Kidney (tissue), 14 donors: Measurements from ENCODE around the gene GPATCH4. TPM values are rescaled to one million over a fixed set of nuclear protein-coding genes. Genes with fewer than 3 reads are reported as not detected.

ENCODE experiments used
- DNase-seq, 5 donors: peaks; one replicate each; pipeline ENCODE4 v3.0.0-alpha.2; 2013 to 2020
- FAIRE-seq: peaks from 2 replicates; lab custom pipeline; 2012; peaks lifted over from hg19 to GRCh38; lab: Jason Lieb, UNC
- H3K27ac ChIP-seq, 2 donors: one replicate each; pipeline ENCODE4 v1.7.0; 2013; ENCODE audit warnings: low read depth in 2 of 2, low read length in 2 of 2, inconsistent platforms in 1 of 2
- H3K27me3 ChIP-seq: one replicate; pipeline ENCODE4 v1.7.1; 2013; ENCODE audit warnings: low read length, inconsistent platforms; ENCODE audit not compliant: control insufficient read depth, insufficient read depth
- H3K36me3 ChIP-seq, 3 donors: one replicate each; pipeline versions ENCODE4 v1.7.0 to v1.7.1; 2013; ENCODE audit warnings: low read length in 3 of 3, control low read depth in 1 of 3, inconsistent platforms in 1 of 3; ENCODE audit not compliant: insufficient read depth in 3 of 3, control insufficient read depth in 2 of 3
- H3K4me1 ChIP-seq, 3 donors: one replicate each; pipeline versions ENCODE4 v1.7.0 to v1.7.1; 2013; ENCODE audit warnings: low read length in 3 of 3, inconsistent platforms in 1 of 3, low read depth in 1 of 3; ENCODE audit not compliant: control insufficient read depth in 2 of 3, insufficient read depth in 2 of 3
- H3K4me3 ChIP-seq, 3 donors: one replicate each; pipeline versions ENCODE4 v1.7.0 to v1.8.1; 2013; ENCODE audit warnings: low read length in 3 of 3, control low read depth in 1 of 3, inconsistent platforms in 1 of 3
- H3K9ac ChIP-seq, 3 donors: one replicate each; pipeline versions ENCODE4 v1.7.0 to v1.7.1; 2013; ENCODE audit warnings: low read length in 3 of 3, control low read depth in 1 of 3, inconsistent platforms in 1 of 3
- H3K9me3 ChIP-seq, 3 donors: one replicate each; pipeline versions ENCODE4 v1.7.0 to v1.7.1; 2013; ENCODE audit warnings: low read length in 3 of 3, control low read depth in 1 of 3, inconsistent platforms in 1 of 3; ENCODE audit not compliant: control insufficient read depth in 2 of 3, insufficient read depth in 1 of 3
- intact Hi-C: fragments of 100-400 bp; cut with DNase I; formaldehyde crosslinking; loops from one replicate; pipeline ENCODE4 v1.11.1; 2022
- polyA plus RNA-seq: library from polyadenylated mRNA; stranded (reverse); fragments of 350-450 nt; fragmentation: Illumina TruSeq; extraction: RNeasy Lipid Tissue Mini Kit (QIAGEN cat#74804); gene quantifications from one replicate; pipeline ENCODE4 v1.2.3, GENCODE V29; 2014; ENCODE audit warnings: low read depth, low replicate concordance; ENCODE audit not compliant: insufficient read depth
- total RNA-seq: library from RNA; stranded (reverse); fragmentation: NEBNext Ultra II Directional; extraction: Animal tissue kit (Norgen Biotek cat#: 25700); gene quantifications from one replicate; pipeline ENCODE4 v1.2.1, GENCODE V29; 2021
- TF ChIP-seq, protein P1 (sequence below): IDR thresholded peaks from 3 replicates; pipeline ENCODE4 v1.5.1; 2012; ENCODE audit warnings: mild to moderate bottlenecking, moderate library complexity, borderline replicate concordance; ENCODE audit not compliant: insufficient read depth; ENCODE audit errors: extremely low read depth
- donor health status: control.
- donor health status: control.
- donor health status: control.
- donor health status: control.
- donor health status: control.
- donor health status: DM: yes; HTN: yes; CAD: no.
- donor health status: Normal renal cell carcinoma (clear cell type).

The GPATCH4 gene
- total and polyA plus RNA-seq, 2 donors from 2014 or later: 24.0 to 26.2 TPM

DNA sequence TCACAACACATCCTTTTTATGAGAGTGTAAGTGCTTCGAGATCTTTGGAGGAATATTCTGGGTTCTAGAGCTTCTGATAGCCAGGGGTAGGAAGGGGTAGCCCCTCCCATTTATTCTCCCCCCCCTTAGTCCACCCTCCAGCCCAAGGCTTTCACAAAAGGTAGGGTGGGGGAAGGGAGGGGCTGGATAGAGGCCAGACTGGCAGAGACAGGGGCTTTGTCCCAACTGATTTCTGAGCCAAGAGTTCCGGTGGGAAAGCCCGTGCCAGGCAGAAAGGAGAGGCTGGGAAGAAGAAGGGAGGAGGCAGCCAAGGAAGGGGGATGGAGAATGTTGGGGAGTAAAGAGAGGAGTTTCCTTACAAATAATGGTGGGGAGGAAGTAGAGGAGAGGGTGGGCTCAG is 43.8 kb upstream of the GPATCH4 start:
- Histone ChIP-seq H3K27ac (no peak overlapping the region), H3K4me1 (peaks cover 0 to 5% (median 0%) of the 10 kb centered on the region in 3 donors), H3K4me3 (no peak overlapping the region), H3K36me3 (no peaks in the 10 kb centered on the region), H3K27me3 (peaks cover 41% of the 10 kb centered on the region), H3K9me3 (no peaks in the 10 kb centered on the region), H3K9ac (no peak overlapping the region)
- intact Hi-C loops: no loop called here
- TF ChIP-seq, protein P1, sequence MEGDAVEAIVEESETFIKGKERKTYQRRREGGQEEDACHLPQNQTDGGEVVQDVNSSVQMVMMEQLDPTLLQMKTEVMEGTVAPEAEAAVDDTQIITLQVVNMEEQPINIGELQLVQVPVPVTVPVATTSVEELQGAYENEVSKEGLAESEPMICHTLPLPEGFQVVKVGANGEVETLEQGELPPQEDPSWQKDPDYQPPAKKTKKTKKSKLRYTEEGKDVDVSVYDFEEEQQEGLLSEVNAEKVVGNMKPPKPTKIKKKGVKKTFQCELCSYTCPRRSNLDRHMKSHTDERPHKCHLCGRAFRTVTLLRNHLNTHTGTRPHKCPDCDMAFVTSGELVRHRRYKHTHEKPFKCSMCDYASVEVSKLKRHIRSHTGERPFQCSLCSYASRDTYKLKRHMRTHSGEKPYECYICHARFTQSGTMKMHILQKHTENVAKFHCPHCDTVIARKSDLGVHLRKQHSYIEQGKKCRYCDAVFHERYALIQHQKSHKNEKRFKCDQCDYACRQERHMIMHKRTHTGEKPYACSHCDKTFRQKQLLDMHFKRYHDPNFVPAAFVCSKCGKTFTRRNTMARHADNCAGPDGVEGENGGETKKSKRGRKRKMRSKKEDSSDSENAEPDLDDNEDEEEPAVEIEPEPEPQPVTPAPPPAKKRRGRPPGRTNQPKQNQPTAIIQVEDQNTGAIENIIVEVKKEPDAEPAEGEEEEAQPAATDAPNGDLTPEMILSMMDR: no peak
- peak in 1 of 5 donors; percentile 18 for DNase-seq
- FAIRE-seq: no peak

DNA sequence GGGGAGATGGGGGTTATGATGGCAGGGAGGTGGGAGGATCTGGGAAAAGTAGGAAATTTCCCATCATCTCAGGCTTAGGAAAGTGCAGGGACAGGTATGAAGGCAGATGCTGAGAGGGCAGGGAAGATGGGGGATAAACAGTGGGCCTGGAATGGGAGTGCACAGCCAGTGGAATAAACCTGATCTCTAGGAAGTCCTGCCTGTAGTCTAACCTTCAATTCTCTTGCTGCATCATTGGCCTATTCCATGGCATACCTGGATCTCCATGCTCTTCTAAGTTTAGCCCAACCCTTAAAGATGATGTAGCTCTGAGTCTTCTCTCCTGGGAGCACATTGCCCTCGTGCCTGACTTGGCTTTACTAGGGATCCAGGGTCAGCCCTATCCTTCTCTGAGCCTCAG is 43.4 kb upstream of the GPATCH4 start:
- Histone ChIP-seq H3K27ac (no peak overlapping the region), H3K27me3 (peaks cover 41% of the 10 kb centered on the region), H3K9ac (no peak overlapping the region), H3K9me3 (no peaks in the 10 kb centered on the region), H3K4me1 (peaks cover 0 to 5% (median 0%) of the 10 kb centered on the region in 3 donors), H3K4me3 (no peak overlapping the region), H3K36me3 (no peaks in the 10 kb centered on the region)
- FAIRE-seq: no peak
- peak in 1 of 5 donors; percentile 4 for DNase-seq
- TF ChIP-seq, protein P1: no peak
- intact Hi-C loops: no loop called here

DNA sequence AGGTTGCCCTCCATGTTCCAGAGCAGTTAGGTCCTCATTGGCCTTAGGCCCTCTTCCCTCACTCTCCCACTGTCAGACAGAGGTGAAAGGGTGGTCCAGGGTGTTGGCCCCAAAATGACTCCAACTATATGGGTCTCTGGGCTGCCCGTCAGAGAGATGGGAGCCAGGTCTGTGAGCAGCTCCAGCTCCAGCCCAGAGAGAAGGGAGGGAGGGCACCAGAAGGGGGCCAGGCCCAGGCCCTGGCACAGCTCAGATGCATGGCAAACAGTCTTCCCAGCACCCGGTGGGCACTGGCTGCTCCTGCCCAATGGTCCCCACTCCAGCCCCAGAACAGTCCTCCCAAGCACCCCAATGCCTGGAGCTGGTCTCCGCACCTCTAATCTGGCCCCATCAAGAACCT is 42.9 kb upstream of the GPATCH4 start:
- Histone ChIP-seq H3K9ac (no peak overlapping the region), H3K27ac (no peak overlapping the region), H3K9me3 (no peaks in the 10 kb centered on the region), H3K27me3 (peaks cover 40% of the 10 kb centered on the region), H3K4me3 (no peak overlapping the region), H3K36me3 (no peaks in the 10 kb centered on the region), H3K4me1 (peaks cover 0 to 5% (median 0%) of the 10 kb centered on the region in 3 donors)
- intact Hi-C loops: no loop called here
- TF ChIP-seq, protein P1: no peak
- FAIRE-seq (no peak), DNase-seq (peak in 1 of 5 donors; percentile 46)

DNA sequence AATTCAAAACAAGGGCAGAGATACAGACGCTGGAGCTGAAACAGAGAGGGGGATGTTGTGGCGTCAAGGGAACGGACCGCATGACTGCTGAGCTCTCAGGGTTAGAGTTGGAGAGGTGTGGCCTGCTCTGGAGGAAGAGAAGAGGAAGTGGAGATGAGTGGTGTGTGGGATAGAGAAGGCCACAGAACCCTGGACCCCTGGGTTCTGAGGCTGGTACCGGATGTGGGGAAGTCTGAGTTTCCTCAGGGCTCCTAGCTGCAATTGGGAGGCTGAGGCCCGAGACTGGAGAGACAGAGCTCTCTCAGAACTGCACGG is 42.5 kb upstream of the GPATCH4 start:
- no peaks in the 10 kb centered on the region for H3K9me3 ChIP-seq
- no peak overlapping the region for H3K4me3 ChIP-seq
- FAIRE-seq (no peak), DNase-seq (no peak)
- H3K27ac ChIP-seq: no peak overlapping the region
- H3K4me1 ChIP-seq: peaks cover 0 to 5% (median 0%) of the 10 kb centered on the region in 3 donors
- no peak overlapping the region for H3K9ac ChIP-seq
- peaks cover 37% of the 10 kb centered on the region for H3K27me3 ChIP-seq
- TF ChIP-seq, protein P1: no peak
- intact Hi-C loops: no loop called here
- no peaks in the 10 kb centered on the region for H3K36me3 ChIP-seq
